Measurements from ENCODE around the gene TRPC4AP. TPM values are rescaled to one million over a fixed set of nuclear protein-coding genes. Genes with fewer than 3 reads are reported as not detected.
A peak's percentile ranks its signal among the peaks of the same experiment; 100 is the strongest.

TRPC4AP gene
- total RNA-seq, 2 donors from 2014 or later = 84.2 to 103 TPM

DNA sequence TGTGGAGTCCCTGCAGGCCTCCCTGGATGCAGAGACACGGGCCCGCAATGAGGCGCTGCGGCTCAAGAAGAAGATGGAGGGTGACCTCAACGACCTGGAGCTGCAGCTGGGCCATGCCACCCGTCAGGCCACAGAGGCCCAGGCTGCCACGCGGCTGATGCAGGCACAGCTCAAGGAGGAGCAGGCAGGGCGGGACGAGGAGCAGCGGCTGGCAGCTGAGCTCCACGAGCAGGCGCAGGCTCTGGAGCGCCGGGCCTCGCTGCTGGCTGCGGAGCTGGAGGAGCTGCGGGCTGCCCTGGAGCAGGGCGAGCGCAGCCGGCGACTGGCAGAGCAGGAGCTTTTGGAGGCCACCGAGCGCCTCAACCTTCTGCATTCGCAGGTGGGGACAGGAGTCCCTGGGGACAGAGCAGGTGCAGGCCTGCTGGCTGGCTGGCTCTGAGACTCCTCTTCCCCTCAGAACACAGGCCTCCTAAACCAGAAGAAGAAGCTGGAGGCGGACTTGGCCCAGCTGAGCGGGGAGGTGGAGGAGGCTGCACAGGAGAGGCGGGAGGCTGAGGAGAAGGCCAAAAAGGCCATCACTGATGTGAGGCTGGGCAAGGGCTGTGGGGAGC, 92.2 kb downstream of the TRPC4AP start:
- H3K27ac Mint-ChIP-seq = peak overlapping the region; percentile 48

DNA sequence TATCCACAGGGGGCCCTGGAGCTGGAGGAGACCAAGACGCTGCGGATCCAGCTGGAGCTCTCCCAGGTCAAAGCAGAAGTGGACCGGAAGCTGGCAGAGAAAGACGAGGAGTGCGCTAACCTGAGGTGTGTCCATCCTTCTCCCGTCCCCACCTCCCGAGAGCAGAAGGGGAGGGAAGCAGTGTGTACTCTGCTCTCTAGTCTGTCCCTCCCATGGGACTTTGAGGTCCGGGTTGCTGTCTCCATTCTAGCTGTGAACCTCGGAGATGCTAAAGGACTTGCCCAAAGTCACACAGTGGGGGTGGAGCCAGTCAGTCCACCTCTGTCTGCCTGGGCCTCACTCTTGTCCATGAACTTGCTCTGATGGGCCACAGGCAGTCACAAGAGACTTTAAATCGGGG, 92.8 kb downstream of the TRPC4AP start:
- H3K4me1 Mint-ChIP-seq = peaks cover 5% of the 10 kb centered on the region
- no peak overlapping the region for H3K9ac ChIP-seq (ENCODE audit: extremely low read depth, low read length, poor library complexity, severe bottlenecking)
- no peaks in the 10 kb centered on the region for H3K4me1 ChIP-seq (ENCODE audit: control insufficient read depth, insufficient read depth, low read length)
- H3K4me3 Mint-ChIP-seq = no peak overlapping the region
- no peak for DNase-seq
- no peak overlapping the region for H3K27ac ChIP-seq (ENCODE audit: low read depth, low read length)
- H3K9me3 Mint-ChIP-seq = no peaks in the 10 kb centered on the region
- H3K27ac Mint-ChIP-seq = peak overlapping the region; percentile 48
- H3K4me3 ChIP-seq (ENCODE audit: low read length) = no peak overlapping the region
- peaks cover 74% of the 10 kb centered on the region for H3K36me3 Mint-ChIP-seq (ENCODE audit: low read depth)
- H3K27me3 ChIP-seq (ENCODE audit: control insufficient read depth, insufficient read depth, low read length, poor library complexity, severe bottlenecking) = no peaks in the 10 kb centered on the region
- no peaks in the 10 kb centered on the region for H3K27me3 Mint-ChIP-seq (ENCODE audit: insufficient read depth)
- WGBS, 2 experiments (ENCODE audit: insufficient coverage in 1 of 2, insufficient read length in 1 of 2) = 91 to 94% methylated on average over 8 to 10 of the region's 10 CpGs
- peaks cover 48% of the 10 kb centered on the region for H3K36me3 ChIP-seq (ENCODE audit: control insufficient read depth, insufficient read depth, low read length)
- H3K9me3 ChIP-seq (ENCODE audit: control insufficient read depth, low read length) = no peaks in the 10 kb centered on the region
- TF ChIP-seq, protein P1, sequence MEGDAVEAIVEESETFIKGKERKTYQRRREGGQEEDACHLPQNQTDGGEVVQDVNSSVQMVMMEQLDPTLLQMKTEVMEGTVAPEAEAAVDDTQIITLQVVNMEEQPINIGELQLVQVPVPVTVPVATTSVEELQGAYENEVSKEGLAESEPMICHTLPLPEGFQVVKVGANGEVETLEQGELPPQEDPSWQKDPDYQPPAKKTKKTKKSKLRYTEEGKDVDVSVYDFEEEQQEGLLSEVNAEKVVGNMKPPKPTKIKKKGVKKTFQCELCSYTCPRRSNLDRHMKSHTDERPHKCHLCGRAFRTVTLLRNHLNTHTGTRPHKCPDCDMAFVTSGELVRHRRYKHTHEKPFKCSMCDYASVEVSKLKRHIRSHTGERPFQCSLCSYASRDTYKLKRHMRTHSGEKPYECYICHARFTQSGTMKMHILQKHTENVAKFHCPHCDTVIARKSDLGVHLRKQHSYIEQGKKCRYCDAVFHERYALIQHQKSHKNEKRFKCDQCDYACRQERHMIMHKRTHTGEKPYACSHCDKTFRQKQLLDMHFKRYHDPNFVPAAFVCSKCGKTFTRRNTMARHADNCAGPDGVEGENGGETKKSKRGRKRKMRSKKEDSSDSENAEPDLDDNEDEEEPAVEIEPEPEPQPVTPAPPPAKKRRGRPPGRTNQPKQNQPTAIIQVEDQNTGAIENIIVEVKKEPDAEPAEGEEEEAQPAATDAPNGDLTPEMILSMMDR (conservative IDR thresholded peaks at IDR 0.05) = no peak

More for the DNA sequence above, 92.2 kb downstream of the TRPC4AP start:
- no peaks in the 10 kb centered on the region for H3K9me3 ChIP-seq (ENCODE audit: control insufficient read depth, low read length)
- no peaks in the 10 kb centered on the region for H3K27me3 Mint-ChIP-seq (ENCODE audit: insufficient read depth)
- TF ChIP-seq, protein P1 (conservative IDR thresholded peaks at IDR 0.05) = no peak
- no peaks in the 10 kb centered on the region for H3K4me1 ChIP-seq (ENCODE audit: control insufficient read depth, insufficient read depth, low read length)
- peaks cover 76% of the 10 kb centered on the region for H3K36me3 Mint-ChIP-seq (ENCODE audit: low read depth)
- peaks cover 5% of the 10 kb centered on the region for H3K4me1 Mint-ChIP-seq
- H3K4me3 ChIP-seq (ENCODE audit: low read length) = no peak overlapping the region
- H3K36me3 ChIP-seq (ENCODE audit: control insufficient read depth, insufficient read depth, low read length) = peaks cover 54% of the 10 kb centered on the region
- 96% methylated on average over 24 to 28 of the region's 28 CpGs for WGBS, 2 experiments (ENCODE audit: insufficient coverage in 1 of 2, insufficient read length in 1 of 2)
- DNase-seq = no peak
- H3K27ac ChIP-seq (ENCODE audit: low read depth, low read length) = no peak overlapping the region
- no peaks in the 10 kb centered on the region for H3K27me3 ChIP-seq (ENCODE audit: control insufficient read depth, insufficient read depth, low read length, poor library complexity, severe bottlenecking)
- H3K9ac ChIP-seq (ENCODE audit: extremely low read depth, low read length, poor library complexity, severe bottlenecking) = no peak overlapping the region
- no peak overlapping the region for H3K4me3 Mint-ChIP-seq
- H3K9me3 Mint-ChIP-seq = no peaks in the 10 kb centered on the region

GRCh38 chr20:34999021-34999451, 93.6 kb downstream of the TRPC4AP start:
- no peaks in the 10 kb centered on the region for H3K4me1 ChIP-seq (ENCODE audit: control insufficient read depth, insufficient read depth, low read length)
- Mint-ChIP-seq H3K27ac (no peak overlapping the region), H3K9me3 (no peaks in the 10 kb centered on the region), H3K4me1 (peaks cover 5% of the 10 kb centered on the region), H3K4me3 (no peak overlapping the region), H3K36me3 (ENCODE audit: low read depth) (peaks cover 66% of the 10 kb centered on the region), H3K27me3 (ENCODE audit: insufficient read depth) (no peaks in the 10 kb centered on the region)
- TF ChIP-seq, protein P1 (conservative IDR thresholded peaks at IDR 0.05) = no peak
- H3K9ac ChIP-seq (ENCODE audit: extremely low read depth, low read length, poor library complexity, severe bottlenecking) = no peak overlapping the region
- H3K27ac ChIP-seq (ENCODE audit: low read depth, low read length) = no peak overlapping the region
- H3K36me3 ChIP-seq (ENCODE audit: control insufficient read depth, insufficient read depth, low read length) = peaks cover 43% of the 10 kb centered on the region
- no peak overlapping the region for H3K4me3 ChIP-seq (ENCODE audit: low read length)
- no peaks in the 10 kb centered on the region for H3K9me3 ChIP-seq (ENCODE audit: control insufficient read depth, low read length)
- DNase-seq = no peak
- H3K27me3 ChIP-seq (ENCODE audit: control insufficient read depth, insufficient read depth, low read length, poor library complexity, severe bottlenecking) = no peaks in the 10 kb centered on the region
- 93 to 95% methylated on average over 22 to 25 of the region's 25 CpGs for WGBS, 2 experiments (ENCODE audit: insufficient coverage in 1 of 2, insufficient read length in 1 of 2)
